ENCODE data around the gene SLC22A15. TPM values are rescaled to one million over a fixed set of nuclear protein-coding genes. Genes with fewer than 3 reads are reported as not detected.

SLC22A15 gene
- total and polyA plus RNA-seq, 5 donors from 2014 or later = 0.03 to 0.17 TPM; not detected in 3

DNA sequence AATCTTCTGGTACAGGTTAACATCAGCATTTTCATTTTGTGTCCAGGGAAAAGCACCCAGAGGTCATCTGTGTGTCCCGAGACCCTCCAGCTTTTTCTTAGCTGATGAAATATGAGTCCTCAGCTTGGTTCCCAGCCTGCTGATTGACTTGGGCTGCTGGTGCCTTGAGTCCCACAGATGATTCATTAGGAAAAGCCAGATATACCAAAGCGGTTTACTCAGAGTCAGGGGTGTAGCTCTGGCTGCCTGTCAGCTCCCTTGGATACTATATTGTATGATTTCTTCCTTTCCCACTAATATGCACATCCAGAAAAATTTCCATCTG lies 91.2 kb downstream of the SLC22A15 start:
- Mint-ChIP-seq H3K9me3 (peaks cover 0 to 2% (median 0%) of the 10 kb centered on the region in 7 donors), H3K4me3 (no peak overlapping the region), H3K27ac (no peak overlapping the region), H3K27me3 (peaks cover 11% of the 10 kb centered on the region), H3K4me1 (no peaks in the 10 kb centered on the region), H3K36me3 (no peaks in the 10 kb centered on the region)
- Histone ChIP-seq H3K36me3 (ENCODE audit: control insufficient read depth, insufficient read depth, low read length) (no peaks in the 10 kb centered on the region), H3K9me3 (ENCODE audit: control insufficient read depth in 2 of 2, low read length in 2 of 2) (no peaks in the 10 kb centered on the region), H3K4me3 (ENCODE audit: low read depth, low read length) (no peak overlapping the region), H3K27me3 (ENCODE audit: control insufficient read depth, insufficient read depth, low read length) (peaks cover 12% of the 10 kb centered on the region), H3K4me1 (ENCODE audit: control insufficient read depth, insufficient read depth, low read length, poor library complexity, severe bottlenecking) (no peaks in the 10 kb centered on the region), H3K27ac (ENCODE audit: insufficient read depth, low read length, poor library complexity, severe bottlenecking) (no peak overlapping the region)
- DNase-seq (no peak), ATAC-seq (ENCODE audit: low read depth in 2 of 2) (no peak)

DNA sequence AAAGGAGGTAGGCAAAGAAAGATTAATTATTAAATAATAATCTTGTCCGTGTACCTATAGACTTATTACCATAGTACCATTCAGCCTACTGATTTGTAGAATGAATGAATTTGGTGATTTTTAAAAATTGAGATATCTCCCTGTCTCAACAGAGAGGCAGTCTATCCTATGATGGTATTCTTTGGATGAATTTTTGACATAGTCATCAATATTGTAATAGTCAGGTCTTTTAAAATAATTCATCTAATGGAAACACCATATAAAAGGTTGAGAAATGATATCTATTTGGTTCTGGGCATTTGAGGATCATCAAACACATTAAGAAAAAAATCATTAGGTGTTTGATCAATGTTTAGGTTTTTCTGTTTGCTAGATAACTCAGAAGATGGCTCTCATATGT lies 99.3 kb downstream of the SLC22A15 start:
- Mint-ChIP-seq H3K9me3 (peaks cover 0 to 4% (median 0%) of the 10 kb centered on the region in 7 donors), H3K27ac (no peak overlapping the region), H3K4me3 (no peak overlapping the region), H3K27me3 (peaks cover 12% of the 10 kb centered on the region), H3K36me3 (no peaks in the 10 kb centered on the region), H3K4me1 (no peaks in the 10 kb centered on the region)
- DNase-seq = no peak
- Histone ChIP-seq H3K27me3 (ENCODE audit: control insufficient read depth, insufficient read depth, low read length) (peaks cover 5% of the 10 kb centered on the region), H3K4me3 (ENCODE audit: low read depth, low read length) (no peak overlapping the region), H3K9me3 (ENCODE audit: control insufficient read depth in 2 of 2, low read length in 2 of 2) (no peaks in the 10 kb centered on the region), H3K36me3 (ENCODE audit: control insufficient read depth, insufficient read depth, low read length) (no peaks in the 10 kb centered on the region), H3K4me1 (ENCODE audit: control insufficient read depth, insufficient read depth, low read length, poor library complexity, severe bottlenecking) (no peaks in the 10 kb centered on the region), H3K27ac (ENCODE audit: insufficient read depth, low read length, poor library complexity, severe bottlenecking) (no peak overlapping the region)
- ATAC-seq (ENCODE audit: low read depth in 2 of 2) = no peak

DNA sequence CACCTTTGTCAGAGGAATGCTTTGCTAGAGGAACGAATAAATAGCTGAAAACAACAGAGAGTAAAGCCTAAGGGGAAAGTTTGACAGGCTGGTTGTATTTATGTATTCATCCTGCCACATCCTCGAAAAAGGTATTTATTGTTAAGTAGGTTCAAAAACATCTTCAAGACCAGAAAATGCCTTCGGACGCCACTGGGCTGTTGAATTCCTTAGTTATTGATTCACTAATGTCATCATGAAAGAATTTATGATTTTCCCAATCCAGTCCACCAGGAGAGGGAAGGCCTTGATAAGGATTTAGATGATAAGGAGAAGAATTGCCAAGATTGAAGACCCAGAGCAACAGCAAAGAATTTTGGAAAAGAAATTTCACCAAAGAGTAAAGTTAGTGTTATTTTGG lies 99.7 kb downstream of the SLC22A15 start:
- ATAC-seq (ENCODE audit: low read depth in 2 of 2) = no peak

DNA sequence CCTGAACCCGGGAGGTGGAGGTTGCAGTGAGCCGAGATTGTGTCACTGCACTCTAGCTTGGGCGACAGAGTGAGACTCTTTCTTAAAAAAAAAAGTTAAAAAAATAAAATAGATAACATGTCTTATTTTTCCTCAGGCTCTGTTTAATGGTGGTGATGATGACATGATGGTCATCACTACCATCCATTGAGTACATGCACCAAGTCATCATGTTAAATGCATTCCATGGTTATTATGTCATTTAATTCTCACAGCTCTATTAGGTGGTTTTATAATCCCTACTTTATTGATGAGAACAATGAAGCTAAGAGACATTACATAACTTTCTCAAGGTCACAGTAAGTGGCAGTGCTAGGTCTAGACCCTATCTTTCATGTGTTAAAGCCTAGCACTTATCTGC lies 100.5 kb downstream of the SLC22A15 start:
- no peak for DNase-seq
- H3K27ac Mint-ChIP-seq = no peak overlapping the region
- H3K4me3 Mint-ChIP-seq = no peak overlapping the region
- peaks cover 23% of the 10 kb centered on the region for H3K27me3 Mint-ChIP-seq
- no peaks in the 10 kb centered on the region for H3K4me1 ChIP-seq (ENCODE audit: control insufficient read depth, insufficient read depth, low read length, poor library complexity, severe bottlenecking)
- ATAC-seq (ENCODE audit: low read depth in 2 of 2) = no peak
- no peaks in the 10 kb centered on the region for H3K36me3 ChIP-seq (ENCODE audit: control insufficient read depth, insufficient read depth, low read length)
- H3K4me1 Mint-ChIP-seq = no peaks in the 10 kb centered on the region
- peaks cover 5% of the 10 kb centered on the region for H3K27me3 ChIP-seq (ENCODE audit: control insufficient read depth, insufficient read depth, low read length)
- no peaks in the 10 kb centered on the region for H3K36me3 Mint-ChIP-seq
- peaks cover 0 to 4% (median 0%) of the 10 kb centered on the region in 7 donors for H3K9me3 Mint-ChIP-seq
- H3K4me3 ChIP-seq (ENCODE audit: low read depth, low read length) = no peak overlapping the region
- H3K27ac ChIP-seq (ENCODE audit: insufficient read depth, low read length, poor library complexity, severe bottlenecking) = no peak overlapping the region
- no peaks in the 10 kb centered on the region for H3K9me3 ChIP-seq (ENCODE audit: control insufficient read depth in 2 of 2, low read length in 2 of 2)

More for the DNA sequence above, 99.7 kb downstream of the SLC22A15 start:
- Histone ChIP-seq H3K4me3 (ENCODE audit: low read depth, low read length) (no peak overlapping the region), H3K27me3 (ENCODE audit: control insufficient read depth, insufficient read depth, low read length) (peaks cover 5% of the 10 kb centered on the region), H3K27ac (ENCODE audit: insufficient read depth, low read length, poor library complexity, severe bottlenecking) (no peak overlapping the region), H3K9me3 (ENCODE audit: control insufficient read depth in 2 of 2, low read length in 2 of 2) (no peaks in the 10 kb centered on the region), H3K4me1 (ENCODE audit: control insufficient read depth, insufficient read depth, low read length, poor library complexity, severe bottlenecking) (no peaks in the 10 kb centered on the region), H3K36me3 (ENCODE audit: control insufficient read depth, insufficient read depth, low read length) (no peaks in the 10 kb centered on the region)
- no peak for DNase-seq
- Mint-ChIP-seq H3K27ac (no peak overlapping the region), H3K4me3 (no peak overlapping the region), H3K9me3 (peaks cover 0 to 4% (median 0%) of the 10 kb centered on the region in 7 donors), H3K27me3 (peaks cover 15% of the 10 kb centered on the region), H3K4me1 (no peaks in the 10 kb centered on the region), H3K36me3 (no peaks in the 10 kb centered on the region)

DNA sequence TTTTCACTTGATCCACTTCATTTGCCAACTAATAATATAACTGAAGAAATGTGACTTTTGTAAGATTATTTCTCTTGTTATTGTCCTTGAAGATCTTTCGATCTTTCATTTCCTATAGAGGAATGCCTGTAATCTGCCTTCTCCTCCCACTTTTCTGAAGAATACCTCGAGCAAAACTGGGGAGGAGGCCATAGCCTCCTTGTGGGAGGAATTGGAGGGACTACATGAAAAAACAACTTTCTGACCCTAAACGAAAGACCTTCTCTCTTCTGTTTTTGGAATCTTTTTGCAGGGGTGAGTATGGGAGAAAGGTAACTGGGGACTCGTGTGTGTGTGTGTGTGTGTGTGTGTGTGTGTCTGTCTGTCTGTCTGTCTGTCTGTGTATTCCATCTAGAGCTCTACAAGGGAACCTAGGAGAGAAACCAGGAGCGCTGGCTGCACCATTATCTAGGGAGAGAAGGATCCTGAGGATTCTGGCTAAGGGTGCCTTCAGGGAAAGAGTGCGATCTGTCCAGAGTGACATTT lies 102.4 kb downstream of the SLC22A15 start:
- Mint-ChIP-seq H3K4me3 (no peak overlapping the region), H3K27me3 (peaks cover 22% of the 10 kb centered on the region), H3K4me1 (no peaks in the 10 kb centered on the region), H3K36me3 (no peaks in the 10 kb centered on the region), H3K9me3 (peaks cover 0 to 4% (median 0%) of the 10 kb centered on the region in 7 donors), H3K27ac (no peak overlapping the region)
- H3K4me1 ChIP-seq (ENCODE audit: control insufficient read depth, insufficient read depth, low read length, poor library complexity, severe bottlenecking) = no peaks in the 10 kb centered on the region
- H3K36me3 ChIP-seq (ENCODE audit: control insufficient read depth, insufficient read depth, low read length) = no peaks in the 10 kb centered on the region
- H3K27ac ChIP-seq (ENCODE audit: insufficient read depth, low read length, poor library complexity, severe bottlenecking) = no peak overlapping the region
- DNase-seq (no peak), ATAC-seq (ENCODE audit: low read depth in 2 of 2) (no peak)
- no peaks in the 10 kb centered on the region for H3K9me3 ChIP-seq (ENCODE audit: control insufficient read depth in 2 of 2, low read length in 2 of 2)
- H3K4me3 ChIP-seq (ENCODE audit: low read depth, low read length) = no peak overlapping the region
- peaks cover 3% of the 10 kb centered on the region for H3K27me3 ChIP-seq (ENCODE audit: control insufficient read depth, insufficient read depth, low read length)

DNA sequence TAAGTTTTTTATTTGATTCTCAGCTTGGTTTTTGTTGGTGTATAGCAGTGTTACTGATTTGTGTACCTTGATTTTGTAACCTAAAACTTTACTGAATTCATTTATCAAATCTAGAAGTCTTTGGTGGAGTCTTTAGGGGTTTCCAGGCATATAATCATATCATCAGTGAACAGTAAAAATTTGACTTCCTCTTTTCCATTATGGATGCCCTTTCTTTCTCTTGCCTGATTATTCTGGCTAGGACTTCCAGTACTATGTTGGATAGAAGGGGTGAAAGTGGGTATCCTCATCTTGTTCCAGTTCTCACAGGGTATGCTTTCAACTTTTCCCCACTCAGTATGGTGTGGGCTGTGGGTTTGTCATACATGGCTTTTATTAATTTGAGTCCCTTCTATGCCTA lies 111.3 kb downstream of the SLC22A15 start:
- Mint-ChIP-seq H3K9me3 (peaks cover 0 to 30% (median 21%) of the 10 kb centered on the region in 7 donors), H3K27me3 (peaks cover 29% of the 10 kb centered on the region), H3K4me3 (no peak overlapping the region), H3K27ac (no peak overlapping the region), H3K4me1 (no peaks in the 10 kb centered on the region), H3K36me3 (no peaks in the 10 kb centered on the region)
- no peak overlapping the region for H3K4me3 ChIP-seq (ENCODE audit: low read depth, low read length)
- no peak overlapping the region for H3K27ac ChIP-seq (ENCODE audit: insufficient read depth, low read length, poor library complexity, severe bottlenecking)
- no peaks in the 10 kb centered on the region for H3K36me3 ChIP-seq (ENCODE audit: control insufficient read depth, insufficient read depth, low read length)
- ATAC-seq (ENCODE audit: low read depth in 2 of 2) (no peak), DNase-seq (no peak)
- no peaks in the 10 kb centered on the region for H3K27me3 ChIP-seq (ENCODE audit: control insufficient read depth, insufficient read depth, low read length)
- H3K9me3 ChIP-seq (ENCODE audit: control insufficient read depth in 2 of 2, low read length in 2 of 2) = peaks cover 13 to 22% of the 10 kb centered on the region in 2 experiments
- no peaks in the 10 kb centered on the region for H3K4me1 ChIP-seq (ENCODE audit: control insufficient read depth, insufficient read depth, low read length, poor library complexity, severe bottlenecking)

DNA sequence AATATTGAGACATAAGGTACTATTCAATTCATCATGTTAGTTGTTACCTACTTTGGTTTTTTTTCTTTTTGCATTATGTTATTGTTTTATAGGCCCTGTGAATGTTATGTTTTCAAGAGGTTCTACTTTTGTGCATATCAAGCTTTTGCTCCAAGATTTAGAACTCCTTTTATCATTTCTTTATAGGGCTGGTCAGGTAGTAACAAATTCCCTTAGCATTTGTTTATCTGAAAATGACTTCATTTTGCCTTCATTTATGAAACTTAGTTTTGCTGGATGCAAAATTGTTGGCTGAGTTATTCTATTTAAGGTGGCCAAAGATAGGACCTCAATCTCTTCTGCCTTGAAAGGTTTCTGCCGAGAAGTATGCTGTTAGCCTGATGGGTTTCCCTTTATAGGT lies 113.6 kb downstream of the SLC22A15 start:
- Mint-ChIP-seq H3K27me3 (peaks cover 39% of the 10 kb centered on the region), H3K9me3 (peaks cover 3 to 34% (median 21%) of the 10 kb centered on the region in 7 donors), H3K27ac (no peak overlapping the region), H3K36me3 (no peaks in the 10 kb centered on the region), H3K4me1 (no peaks in the 10 kb centered on the region), H3K4me3 (no peak overlapping the region)
- H3K9me3 ChIP-seq (ENCODE audit: control insufficient read depth in 2 of 2, low read length in 2 of 2) = peaks cover 13 to 22% of the 10 kb centered on the region in 2 experiments
- no peak overlapping the region for H3K27ac ChIP-seq (ENCODE audit: insufficient read depth, low read length, poor library complexity, severe bottlenecking)
- no peaks in the 10 kb centered on the region for H3K36me3 ChIP-seq (ENCODE audit: control insufficient read depth, insufficient read depth, low read length)
- no peak for ATAC-seq (ENCODE audit: low read depth in 2 of 2)
- no peak for DNase-seq
- no peaks in the 10 kb centered on the region for H3K27me3 ChIP-seq (ENCODE audit: control insufficient read depth, insufficient read depth, low read length)
- no peak overlapping the region for H3K4me3 ChIP-seq (ENCODE audit: low read depth, low read length)
- no peaks in the 10 kb centered on the region for H3K4me1 ChIP-seq (ENCODE audit: control insufficient read depth, insufficient read depth, low read length, poor library complexity, severe bottlenecking)

DNA sequence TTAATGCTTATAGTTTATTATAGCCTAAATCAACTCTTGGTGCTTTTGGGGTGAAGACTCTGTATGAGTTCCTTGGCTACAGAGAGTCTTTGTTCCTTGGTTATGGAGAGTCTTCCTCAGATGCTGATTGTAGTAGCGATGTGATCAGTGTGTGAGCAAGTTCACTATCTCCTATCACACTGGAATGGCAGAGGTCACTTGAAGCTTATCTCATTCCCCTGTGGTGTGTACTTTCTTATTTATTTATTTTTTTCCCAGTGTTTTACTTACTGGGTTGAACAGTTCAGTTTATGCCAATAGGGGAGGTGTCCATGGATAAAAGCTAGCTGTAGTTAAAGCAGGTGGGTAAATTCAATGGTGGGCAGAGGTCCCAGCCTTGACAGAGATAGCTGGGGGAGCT lies 114.8 kb downstream of the SLC22A15 start:
- Mint-ChIP-seq H3K27me3 (peaks cover 42% of the 10 kb centered on the region), H3K4me1 (no peaks in the 10 kb centered on the region), H3K27ac (no peak overlapping the region), H3K9me3 (peaks cover 3 to 36% (median 20%) of the 10 kb centered on the region in 7 donors), H3K4me3 (no peak overlapping the region), H3K36me3 (no peaks in the 10 kb centered on the region)
- H3K27me3 ChIP-seq (ENCODE audit: control insufficient read depth, insufficient read depth, low read length) = no peaks in the 10 kb centered on the region
- peaks cover 20 to 29% of the 10 kb centered on the region in 2 experiments for H3K9me3 ChIP-seq (ENCODE audit: control insufficient read depth in 2 of 2, low read length in 2 of 2)
- no peak for DNase-seq
- no peak overlapping the region for H3K4me3 ChIP-seq (ENCODE audit: low read depth, low read length)
- ATAC-seq (ENCODE audit: low read depth in 2 of 2) = no peak
- H3K36me3 ChIP-seq (ENCODE audit: control insufficient read depth, insufficient read depth, low read length) = no peaks in the 10 kb centered on the region
- H3K4me1 ChIP-seq (ENCODE audit: control insufficient read depth, insufficient read depth, low read length, poor library complexity, severe bottlenecking) = no peaks in the 10 kb centered on the region
- H3K27ac ChIP-seq (ENCODE audit: insufficient read depth, low read length, poor library complexity, severe bottlenecking) = no peak overlapping the region
